SJCRH30 (cell line): ENCODE measurements around the gene GSTT4. TPM values are rescaled to one million over a fixed set of nuclear protein-coding genes. Genes with fewer than 3 reads are reported as not detected.

Experiments
- DNase-seq, 2 experiments: peaks; one replicate each; pipeline ENCODE4 v3.0.0-alpha.2; 2015 to 2020
- H3K27ac ChIP-seq: fragments of 250-450 bp; sonication (Bioruptor Pico); 2 replicates; pipeline ENCODE4 v1.5.1; 2020; ENCODE audit warnings: mild to moderate bottlenecking, moderate library complexity
- H3K27me3 ChIP-seq: fragments of 250-450 bp; sonication (Bioruptor Pico); 2 replicates; pipeline ENCODE4 v1.5.1; 2020; ENCODE audit warnings: mild to moderate bottlenecking, moderate library complexity
- H3K36me3 ChIP-seq: fragments of 250-450 bp; sonication (Bioruptor Pico); 2 replicates; pipeline ENCODE4 v1.5.1; 2020; ENCODE audit warnings: mild to moderate bottlenecking, moderate library complexity
- H3K4me1 ChIP-seq: fragments of 250-450 bp; sonication (Bioruptor Pico); 2 replicates; pipeline ENCODE4 v1.5.1; 2020; ENCODE audit warnings: mild to moderate bottlenecking, moderate library complexity
- H3K4me3 ChIP-seq: fragments of 250-450 bp; sonication (Bioruptor Pico); 2 replicates; pipeline ENCODE4 v1.5.1; 2020; ENCODE audit warnings: mild to moderate bottlenecking, moderate library complexity
- H3K9me3 ChIP-seq: fragments of 250-450 bp; sonication (Bioruptor Pico); replicated peaks from 2 replicates; pipeline ENCODE4 v1.5.1; 2020; ENCODE audit warnings: mild to moderate bottlenecking, moderate library complexity
- total RNA-seq: library from RNA; depleted of rRNA; stranded (reverse); fragments of >200 nt; shearing (Covaris generic); gene quantifications from 2 replicates; pipeline ENCODE4 v1.2.3, GENCODE V29; 2014

GSTT4 gene
- total RNA-seq, 1 experiment from 2014 or later, result not detected

GRCh38 chr22:24030186-24030702 is 25.0 kb upstream of the GSTT4 start:
- Histone ChIP-seq H3K27ac (no peak overlapping the region), H3K36me3 (no peaks in the 10 kb centered on the region), H3K27me3 (no peaks in the 10 kb centered on the region), H3K4me3 (no peak overlapping the region), H3K4me1 (no peaks in the 10 kb centered on the region), H3K9me3 (no peaks in the 10 kb centered on the region)
- peak in 1 of 2 experiments; percentile 27 for DNase-seq

DNA sequence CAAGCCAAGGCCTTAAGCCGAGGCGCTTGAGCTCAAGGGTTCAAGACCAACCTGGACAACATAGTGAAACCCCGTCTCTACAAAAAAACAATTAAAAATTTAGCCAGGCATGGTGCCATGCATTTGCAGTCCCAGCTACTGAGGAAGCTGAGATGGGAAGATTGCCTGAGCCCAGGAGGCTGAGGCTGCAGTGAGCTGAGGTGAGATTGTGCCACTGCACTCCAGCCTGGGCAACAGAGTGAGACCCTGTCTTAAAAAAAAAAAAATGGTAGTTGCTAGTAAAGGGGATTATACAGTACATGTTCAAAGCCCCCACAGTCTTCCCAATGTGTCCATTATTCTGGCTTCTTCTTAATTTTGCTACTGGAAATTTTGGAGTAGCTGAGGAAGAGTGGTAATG is 24.1 kb upstream of the GSTT4 start:
- no peak for DNase-seq
- Histone ChIP-seq H3K4me1 (no peaks in the 10 kb centered on the region), H3K27ac (no peak overlapping the region), H3K9me3 (no peaks in the 10 kb centered on the region), H3K36me3 (peaks cover 2% of the 10 kb centered on the region; the same call in 1 of the 2 replicates), H3K27me3 (no peaks in the 10 kb centered on the region), H3K4me3 (no peak overlapping the region)

DNA sequence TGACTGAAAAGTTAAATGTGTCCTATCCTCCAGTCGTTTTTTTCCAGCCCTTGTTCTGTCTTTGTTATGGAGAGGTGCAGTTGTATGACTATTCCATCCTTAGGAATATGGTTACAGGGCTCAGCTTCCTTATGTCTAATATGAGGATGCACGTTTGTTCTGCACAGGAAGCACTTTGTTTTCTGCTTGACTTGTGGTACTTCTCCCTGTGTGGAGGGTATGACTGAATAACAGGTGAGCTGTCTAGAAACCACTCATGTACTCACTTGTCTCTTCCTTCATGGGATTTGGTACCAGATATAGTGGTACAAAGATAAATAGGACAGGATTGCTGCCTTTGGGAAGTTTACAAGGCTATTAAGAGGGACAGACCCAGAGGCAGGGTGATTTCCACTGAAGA is 23.3 kb upstream of the GSTT4 start:
- H3K4me1 ChIP-seq, result no peaks in the 10 kb centered on the region
- no peaks in the 10 kb centered on the region for H3K27me3 ChIP-seq
- peaks cover 3% of the 10 kb centered on the region; the same call in 1 of the 2 replicates for H3K36me3 ChIP-seq
- H3K4me3 ChIP-seq, result no peak overlapping the region
- no peak for DNase-seq
- no peak overlapping the region for H3K27ac ChIP-seq
- H3K9me3 ChIP-seq, result no peaks in the 10 kb centered on the region

- Histone ChIP-seq H3K27ac (no peak overlapping the region), H3K4me1 (no peaks in the 10 kb centered on the region), H3K4me3 (no peak overlapping the region), H3K27me3 (no peaks in the 10 kb centered on the region), H3K9me3 (no peaks in the 10 kb centered on the region), H3K36me3 (peaks cover 3% of the 10 kb centered on the region; the same call in 1 of the 2 replicates)
- no peak for DNase-seq
Measured at GRCh38 chr22:24027991-24028390, 22.7 kb upstream of the GSTT4 start.

GRCh38 chr22:24027389-24027975 is 22.2 kb upstream of the GSTT4 start:
- H3K36me3 ChIP-seq, result peaks cover 3% of the 10 kb centered on the region; the same call in 1 of the 2 replicates
- no peaks in the 10 kb centered on the region for H3K9me3 ChIP-seq
- no peak overlapping the region for H3K4me3 ChIP-seq
- no peaks in the 10 kb centered on the region for H3K27me3 ChIP-seq
- DNase-seq, result no peak
- H3K27ac ChIP-seq, result no peak overlapping the region
- H3K4me1 ChIP-seq, result no peaks in the 10 kb centered on the region

DNA sequence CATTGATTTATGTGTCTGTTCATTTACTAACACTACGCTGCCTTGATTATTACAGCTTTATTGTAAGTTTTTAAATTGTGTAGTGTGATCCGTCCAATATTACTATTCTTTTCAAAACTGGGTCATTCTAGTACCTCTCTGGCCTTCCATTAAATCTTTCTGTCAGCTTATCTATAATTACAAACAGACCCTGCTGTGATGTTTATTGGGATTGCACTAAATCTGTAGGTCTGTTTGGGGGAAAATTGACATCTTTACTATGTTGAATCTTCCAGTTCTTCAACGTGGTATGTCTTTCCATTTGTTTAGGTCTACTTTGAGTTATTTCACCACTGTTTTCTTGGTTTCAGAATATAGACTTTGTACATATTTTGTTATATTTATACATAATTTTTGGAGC is 21.5 kb upstream of the GSTT4 start:
- DNase-seq, result no peak
- Histone ChIP-seq H3K4me3 (no peak overlapping the region), H3K27me3 (no peaks in the 10 kb centered on the region), H3K27ac (no peak overlapping the region), H3K4me1 (no peaks in the 10 kb centered on the region), H3K9me3 (no peaks in the 10 kb centered on the region), H3K36me3 (peaks cover 3% of the 10 kb centered on the region; the same call in 1 of the 2 replicates)

DNA sequence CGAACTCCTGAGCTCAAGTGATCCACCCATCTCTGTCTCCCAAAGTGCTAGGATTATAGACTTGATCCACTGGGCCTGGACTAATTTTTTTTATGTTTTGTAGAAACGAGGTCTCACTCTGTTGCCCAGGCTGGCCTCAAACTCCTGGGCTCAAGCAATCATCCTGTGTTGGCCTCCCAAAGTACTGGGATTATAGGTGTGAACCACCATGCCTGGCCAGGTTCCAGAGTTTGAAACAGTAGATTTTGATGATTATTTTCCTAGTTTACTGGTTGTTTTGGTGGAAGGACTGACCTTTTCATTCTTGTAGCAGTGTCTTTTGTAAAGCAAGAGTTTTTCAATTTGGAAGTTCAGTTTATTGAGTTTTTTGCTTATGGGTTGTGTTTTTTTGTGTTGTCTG is 20.8 kb upstream of the GSTT4 start:
- peaks cover 3% of the 10 kb centered on the region; the same call in 1 of the 2 replicates for H3K36me3 ChIP-seq
- DNase-seq, result no peak
- no peak overlapping the region for H3K27ac ChIP-seq
- no peaks in the 10 kb centered on the region for H3K27me3 ChIP-seq
- no peak overlapping the region for H3K4me3 ChIP-seq
- no peaks in the 10 kb centered on the region for H3K4me1 ChIP-seq
- H3K9me3 ChIP-seq, result no peaks in the 10 kb centered on the region

DNA sequence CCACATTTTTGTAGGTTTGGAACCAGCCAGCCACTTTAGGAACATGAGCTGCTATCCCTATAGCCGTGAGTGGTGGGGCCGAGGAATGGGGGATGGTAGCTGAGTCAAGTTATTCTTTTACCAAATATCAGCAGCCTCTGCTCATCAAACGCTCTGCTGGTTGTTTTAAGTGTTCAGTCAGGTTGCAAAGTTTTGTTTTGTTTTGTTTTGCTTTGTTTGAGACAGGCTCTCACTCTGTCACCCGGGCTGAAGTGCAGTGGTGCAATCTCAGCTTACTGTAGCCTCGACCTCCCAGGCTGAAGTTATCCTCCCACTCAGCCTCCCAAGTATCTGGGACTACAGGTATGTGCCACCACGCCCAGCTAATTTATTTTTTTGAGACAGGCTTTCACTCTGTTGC is 20.2 kb upstream of the GSTT4 start:
- Histone ChIP-seq H3K9me3 (no peaks in the 10 kb centered on the region), H3K27me3 (no peaks in the 10 kb centered on the region), H3K27ac (no peak overlapping the region), H3K4me1 (no peaks in the 10 kb centered on the region), H3K4me3 (no peak overlapping the region), H3K36me3 (peaks cover 3% of the 10 kb centered on the region; the same call in 1 of the 2 replicates)
- DNase-seq, result no peak

- no peaks in the 10 kb centered on the region for H3K4me1 ChIP-seq
- no peak overlapping the region for H3K4me3 ChIP-seq
- no peaks in the 10 kb centered on the region for H3K9me3 ChIP-seq
- H3K27me3 ChIP-seq, result no peaks in the 10 kb centered on the region
- peaks cover 3% of the 10 kb centered on the region; the same call in 1 of the 2 replicates for H3K36me3 ChIP-seq
- H3K27ac ChIP-seq, result no peak overlapping the region
- DNase-seq, result no peak
Measured at GRCh38 chr22:24024354-24024753, 19.1 kb upstream of the GSTT4 start.

GRCh38 chr22:24023204-24023789 is 18.0 kb upstream of the GSTT4 start:
- Histone ChIP-seq H3K27ac (no peak overlapping the region), H3K4me3 (no peak overlapping the region), H3K9me3 (no peaks in the 10 kb centered on the region), H3K27me3 (no peaks in the 10 kb centered on the region), H3K36me3 (peaks cover 3% of the 10 kb centered on the region; the same call in 1 of the 2 replicates), H3K4me1 (no peaks in the 10 kb centered on the region)
- no peak for DNase-seq

DNA sequence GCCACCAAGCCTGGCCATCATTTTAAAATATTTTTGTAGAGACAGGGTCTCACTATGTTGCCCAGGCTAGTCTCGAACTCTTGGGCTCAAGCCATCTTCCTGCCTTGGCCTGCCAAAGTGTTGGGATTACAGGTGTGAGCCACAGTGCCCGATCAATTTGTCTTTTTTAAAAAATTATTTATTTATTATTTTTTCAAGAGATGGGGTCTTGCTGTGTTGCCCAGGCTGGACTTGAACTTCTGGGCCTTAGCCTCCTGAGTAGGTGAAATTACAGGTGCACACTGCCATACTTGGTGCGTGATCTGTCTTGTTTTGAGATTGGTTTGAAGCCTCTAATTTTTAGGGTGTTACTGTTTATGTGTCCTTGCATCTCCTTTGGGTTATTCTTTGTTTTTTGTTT is 16.1 kb upstream of the GSTT4 start:
- Histone ChIP-seq H3K4me1 (no peaks in the 10 kb centered on the region), H3K27me3 (no peaks in the 10 kb centered on the region), H3K36me3 (peaks cover 3% of the 10 kb centered on the region; the same call in 1 of the 2 replicates), H3K27ac (no peak overlapping the region), H3K9me3 (peaks cover 3% of the 10 kb centered on the region; the same call in 1 of the 2 replicates), H3K4me3 (no peak overlapping the region)
- no peak for DNase-seq

GRCh38 chr22:24016156-24016555 is 10.9 kb upstream of the GSTT4 start:
- Histone ChIP-seq H3K9me3 (peaks cover 8% of the 10 kb centered on the region; the same call in 1 of the 2 replicates), H3K36me3 (no peaks in the 10 kb centered on the region), H3K4me1 (0 out of 2 replicates have a peak, but pooled peaks cover 2% of the 10 kb centered on the region), H3K27me3 (no peaks in the 10 kb centered on the region), H3K27ac (no peak overlapping the region), H3K4me3 (no peak overlapping the region)
- DNase-seq, result no peak

DNA sequence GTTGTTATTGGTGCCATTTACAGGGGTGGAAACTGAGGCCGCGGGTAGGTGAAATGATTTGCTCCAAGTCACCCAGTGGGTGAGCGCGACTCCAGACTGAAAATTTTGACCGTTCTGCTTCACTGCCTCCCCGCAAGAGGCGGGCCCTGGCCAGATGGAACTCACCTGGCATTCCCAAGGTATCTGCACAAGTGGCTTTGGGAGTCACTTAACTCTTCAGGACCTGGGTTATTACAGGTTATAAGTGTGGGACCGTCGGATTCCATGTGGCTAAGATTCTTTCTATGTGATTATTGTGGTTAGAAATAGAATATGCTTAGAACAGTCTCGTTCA is 6.4 kb upstream of the GSTT4 start:
- H3K4me1 ChIP-seq, result 0 out of 2 replicates have a peak, but pooled peaks cover 2% of the 10 kb centered on the region
- no peaks in the 10 kb centered on the region for H3K36me3 ChIP-seq
- H3K9me3 ChIP-seq, result peaks cover 8% of the 10 kb centered on the region; the same call in 1 of the 2 replicates
- DNase-seq, result no peak
- H3K27me3 ChIP-seq, result no peaks in the 10 kb centered on the region
- H3K27ac ChIP-seq, result peak overlapping the region; percentile 14; the same call in 1 of the 2 replicates
- H3K4me3 ChIP-seq, result peak overlapping the region; percentile 79

GRCh38 chr22:24010018-24010391 is 4.8 kb upstream of the GSTT4 start:
- Histone ChIP-seq H3K4me1 (0 out of 2 replicates have a peak, but pooled peaks cover 2% of the 10 kb centered on the region), H3K27me3 (no peaks in the 10 kb centered on the region), H3K4me3 (no peak overlapping the region), H3K36me3 (no peaks in the 10 kb centered on the region), H3K27ac (no peak overlapping the region), H3K9me3 (no peaks in the 10 kb centered on the region)
- no peak for DNase-seq

GRCh38 chr22:24009227-24010017 is 4.2 kb upstream of the GSTT4 start:
- H3K36me3 ChIP-seq, result no peaks in the 10 kb centered on the region
- H3K4me1 ChIP-seq, result 0 out of 2 replicates have a peak, but pooled peaks cover 2% of the 10 kb centered on the region
- no peak overlapping the region for H3K4me3 ChIP-seq
- DNase-seq, result no peak
- no peaks in the 10 kb centered on the region for H3K9me3 ChIP-seq
- no peak overlapping the region for H3K27ac ChIP-seq
- no peaks in the 10 kb centered on the region for H3K27me3 ChIP-seq
